Naive B cell (primary cell): ENCODE data around the gene PDE10A. TPM values are rescaled to one million over a fixed set of nuclear protein-coding genes. Genes with fewer than 3 reads are reported as not detected.

Experiments
- ATAC-seq, 2 donors: fragments of 150-1000 bp; cut with Tn5 transposase; 2 replicates each; pipeline ENCODE4 v1.10.0; 2021; ENCODE audit warnings: low read depth in 2 of 2, mild to moderate bottlenecking in 2 of 2, moderate library complexity in 2 of 2
- DNase-seq: peaks from one replicate; pipeline ENCODE4 v3.0.0; 2022
- H3K27ac Mint-ChIP-seq, 6 donors: one replicate each; pipeline ENCODE4 v1.8.0; 2020 to 2022; ENCODE audit warnings: mild to moderate bottlenecking in 6 of 6, mixed read lengths in 6 of 6, moderate library complexity in 5 of 6, inconsistent platforms in 2 of 6
- H3K27me3 Mint-ChIP-seq, 3 donors: one replicate each; pipeline ENCODE4 v1.8.0; 2021 to 2022; ENCODE audit warnings: mixed read lengths in 3 of 3, mild to moderate bottlenecking in 1 of 3
- H3K36me3 Mint-ChIP-seq, 2 donors: one replicate each; pipeline ENCODE4 v1.8.0; 2020 to 2022; ENCODE audit warnings: mixed read lengths in 2 of 2, inconsistent platforms in 1 of 2, mild to moderate bottlenecking in 1 of 2
- H3K4me1 Mint-ChIP-seq, 3 donors: one replicate each; pipeline ENCODE4 v1.8.0; 2020 to 2022; ENCODE audit warnings: mixed read lengths in 3 of 3, inconsistent platforms in 1 of 3, mild to moderate bottlenecking in 1 of 3, moderate library complexity in 1 of 3
- H3K4me3 Mint-ChIP-seq, 8 donors: one replicate each; pipeline ENCODE4 v1.8.0; 2020 to 2022; ENCODE audit warnings: mild to moderate bottlenecking in 8 of 8, mixed read lengths in 8 of 8, moderate library complexity in 8 of 8, inconsistent platforms in 2 of 8
- H3K9me3 Mint-ChIP-seq, 7 donors: one replicate each; pipeline ENCODE4 v1.8.0; 2020 to 2022; ENCODE audit warnings: mixed read lengths in 7 of 7, mild to moderate bottlenecking in 5 of 7, inconsistent platforms in 2 of 7, moderate library complexity in 1 of 7
- polyA plus RNA-seq, 6 donors: library from polyadenylated mRNA; unstranded; fragments of 300-500 nt; fragmentation: Illumina TruSeq; gene quantifications; one replicate each; pipeline ENCODE4 v1.2.3, GENCODE V29; 2021; ENCODE audit warnings: low read depth in 6 of 6

The PDE10A gene
- polyA plus RNA-seq, 6 donors from 2014 or later: not detected

- no peaks in the 10 kb centered on the region for H3K36me3 Mint-ChIP-seq
- H3K27me3 Mint-ChIP-seq: no peaks in the 10 kb centered on the region
- ATAC-seq (no peak), DNase-seq (no peak)
- no peaks in the 10 kb centered on the region for H3K4me1 Mint-ChIP-seq
- H3K27ac Mint-ChIP-seq: no peak overlapping the region
- H3K9me3 Mint-ChIP-seq: peaks cover 5 to 46% (median 15%) of the 10 kb centered on the region in 7 donors
- H3K4me3 Mint-ChIP-seq: no peak overlapping the region
These were observed 345.3 kb downstream of the PDE10A start for GRCh38 chr6:165317723-165318122.

GRCh38 chr6:165308926-165309731 is 353.9 kb downstream of the PDE10A start, which contains the start of gene C6orf118:
TSS of gene C6orf118 (minus strand) at chr6:165309605. CDS start at chr6:165309586, 19 bp downstream.
- DNase-seq (no peak), ATAC-seq (no peak)
- peaks cover 0 to 10% (median 0%) of the 10 kb centered on the region in 3 donors for H3K27me3 Mint-ChIP-seq

GRCh38 chr6:165306955-165307354 is 356.1 kb downstream of the PDE10A start:
- H3K4me1 Mint-ChIP-seq: peaks cover 5 to 14% (median 12%) of the 10 kb centered on the region in 3 donors
- peaks cover 0 to 8% (median 3%) of the 10 kb centered on the region in 7 donors for H3K9me3 Mint-ChIP-seq
- H3K4me3 Mint-ChIP-seq: no peak overlapping the region
- peaks cover 0 to 10% (median 0%) of the 10 kb centered on the region in 3 donors for H3K27me3 Mint-ChIP-seq
- no peak for ATAC-seq
- no peak overlapping the region for H3K27ac Mint-ChIP-seq
- no peaks in the 10 kb centered on the region for H3K36me3 Mint-ChIP-seq
- DNase-seq: no peak

More at GRCh38 chr6:165308926-165309731, 353.9 kb downstream of the PDE10A start, which contains the start of gene C6orf118:
- Mint-ChIP-seq H3K4me1 (peaks cover 5 to 14% (median 12%) of the 10 kb centered on the region in 3 donors), H3K36me3 (no peaks in the 10 kb centered on the region), H3K9me3 (peaks cover 0 to 8% (median 2%) of the 10 kb centered on the region in 7 donors), H3K27ac (no peak within 1 kb of the TSS), H3K4me3 (peak within 1 kb of the TSS in 5 of 8 donors; percentile 1 to 82 (median 64))

- Mint-ChIP-seq H3K27ac (no peak overlapping the region), H3K4me3 (no peak overlapping the region), H3K27me3 (no peaks in the 10 kb centered on the region), H3K4me1 (no peaks in the 10 kb centered on the region), H3K36me3 (no peaks in the 10 kb centered on the region), H3K9me3 (peaks cover 2 to 16% (median 6%) of the 10 kb centered on the region in 7 donors)
- ATAC-seq (no peak), DNase-seq (no peak)
These were observed 361.4 kb downstream of the PDE10A start for GRCh38 chr6:165301372-165302246.

- Mint-ChIP-seq H3K36me3 (no peaks in the 10 kb centered on the region), H3K4me1 (no peaks in the 10 kb centered on the region), H3K27ac (no peak overlapping the region), H3K27me3 (no peaks in the 10 kb centered on the region), H3K9me3 (peaks cover 2 to 16% (median 6%) of the 10 kb centered on the region in 7 donors), H3K4me3 (no peak overlapping the region)
- ATAC-seq: no peak
- DNase-seq: no peak
These were observed 362.6 kb downstream of the PDE10A start for GRCh38 chr6:165300422-165300936.

- Mint-ChIP-seq H3K4me1 (no peaks in the 10 kb centered on the region), H3K27ac (no peak overlapping the region)
These were observed 364.2 kb downstream of the PDE10A start for GRCh38 chr6:165298875-165299274.

GRCh38 chr6:165298402-165298801 is 364.6 kb downstream of the PDE10A start:
- H3K27ac Mint-ChIP-seq: no peak overlapping the region
- H3K4me1 Mint-ChIP-seq: no peaks in the 10 kb centered on the region
- DNase-seq: no peak
- no peak overlapping the region for H3K4me3 Mint-ChIP-seq
- H3K27me3 Mint-ChIP-seq: no peaks in the 10 kb centered on the region
- ATAC-seq: no peak
- H3K9me3 Mint-ChIP-seq: peaks cover 2 to 16% (median 6%) of the 10 kb centered on the region in 7 donors
- H3K36me3 Mint-ChIP-seq: no peaks in the 10 kb centered on the region

More at GRCh38 chr6:165298875-165299274, 364.2 kb downstream of the PDE10A start:
- H3K27me3 Mint-ChIP-seq: no peaks in the 10 kb centered on the region
- H3K9me3 Mint-ChIP-seq: peaks cover 2 to 16% (median 6%) of the 10 kb centered on the region in 7 donors
- ATAC-seq (no peak), DNase-seq (no peak)
- H3K36me3 Mint-ChIP-seq: no peaks in the 10 kb centered on the region
- H3K4me3 Mint-ChIP-seq: no peak overlapping the region

GRCh38 chr6:165292657-165293056 is 370.4 kb downstream of the PDE10A start:
- Mint-ChIP-seq H3K4me1 (no peaks in the 10 kb centered on the region), H3K36me3 (no peaks in the 10 kb centered on the region), H3K9me3 (peaks cover 7 to 19% (median 14%) of the 10 kb centered on the region in 7 donors), H3K27me3 (no peaks in the 10 kb centered on the region), H3K27ac (no peak overlapping the region), H3K4me3 (no peak overlapping the region)
- ATAC-seq (no peak), DNase-seq (no peak)
